HFF-Myc (cell line): ENCODE measurements around the gene SLC51A.

Source experiments
- DNase-seq: peaks from one replicate; pipeline ENCODE4 v3.0.0-alpha.2; 2011; ENCODE audit warnings: low read depth; ENCODE audit errors: extremely low read depth
- H3K4me3 ChIP-seq: replicated peaks from 2 replicates; pipeline ENCODE4 v1.5.1; 2011; ENCODE audit warnings: low read depth, mild to moderate bottlenecking, control low read depth, low read length
- TF ChIP-seq, protein P1 (sequence below): IDR thresholded peaks from 2 replicates; pipeline ENCODE4 v1.5.1; 2012; ENCODE audit warnings: mild to moderate bottlenecking, low read depth, low read length, control low read depth; ENCODE audit errors: missing control alignments

SLC51A gene

DNA sequence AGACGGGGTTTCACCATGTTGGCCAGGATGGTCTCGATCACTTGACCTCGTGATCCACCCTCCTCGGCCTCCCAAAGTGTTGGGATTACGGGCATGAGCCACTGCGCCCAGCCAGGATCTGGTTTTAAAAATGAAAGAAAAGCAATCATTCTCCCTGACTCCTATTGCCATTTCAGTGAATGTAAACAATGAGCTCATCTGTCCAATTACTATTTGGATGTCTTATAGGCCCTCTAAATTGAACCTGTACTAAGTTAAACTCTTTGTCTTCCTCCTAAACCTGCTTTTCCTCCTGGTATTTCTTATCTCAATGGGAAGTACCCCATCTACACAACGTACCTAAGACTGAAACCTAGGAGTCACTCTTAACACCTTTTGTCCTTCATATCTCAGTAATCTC is 47.5 kb downstream of the SLC51A start:
- no peak overlapping the region for H3K4me3 ChIP-seq
- DNase-seq = no peak
- TF ChIP-seq, protein P1, sequence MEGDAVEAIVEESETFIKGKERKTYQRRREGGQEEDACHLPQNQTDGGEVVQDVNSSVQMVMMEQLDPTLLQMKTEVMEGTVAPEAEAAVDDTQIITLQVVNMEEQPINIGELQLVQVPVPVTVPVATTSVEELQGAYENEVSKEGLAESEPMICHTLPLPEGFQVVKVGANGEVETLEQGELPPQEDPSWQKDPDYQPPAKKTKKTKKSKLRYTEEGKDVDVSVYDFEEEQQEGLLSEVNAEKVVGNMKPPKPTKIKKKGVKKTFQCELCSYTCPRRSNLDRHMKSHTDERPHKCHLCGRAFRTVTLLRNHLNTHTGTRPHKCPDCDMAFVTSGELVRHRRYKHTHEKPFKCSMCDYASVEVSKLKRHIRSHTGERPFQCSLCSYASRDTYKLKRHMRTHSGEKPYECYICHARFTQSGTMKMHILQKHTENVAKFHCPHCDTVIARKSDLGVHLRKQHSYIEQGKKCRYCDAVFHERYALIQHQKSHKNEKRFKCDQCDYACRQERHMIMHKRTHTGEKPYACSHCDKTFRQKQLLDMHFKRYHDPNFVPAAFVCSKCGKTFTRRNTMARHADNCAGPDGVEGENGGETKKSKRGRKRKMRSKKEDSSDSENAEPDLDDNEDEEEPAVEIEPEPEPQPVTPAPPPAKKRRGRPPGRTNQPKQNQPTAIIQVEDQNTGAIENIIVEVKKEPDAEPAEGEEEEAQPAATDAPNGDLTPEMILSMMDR = no peak

DNA sequence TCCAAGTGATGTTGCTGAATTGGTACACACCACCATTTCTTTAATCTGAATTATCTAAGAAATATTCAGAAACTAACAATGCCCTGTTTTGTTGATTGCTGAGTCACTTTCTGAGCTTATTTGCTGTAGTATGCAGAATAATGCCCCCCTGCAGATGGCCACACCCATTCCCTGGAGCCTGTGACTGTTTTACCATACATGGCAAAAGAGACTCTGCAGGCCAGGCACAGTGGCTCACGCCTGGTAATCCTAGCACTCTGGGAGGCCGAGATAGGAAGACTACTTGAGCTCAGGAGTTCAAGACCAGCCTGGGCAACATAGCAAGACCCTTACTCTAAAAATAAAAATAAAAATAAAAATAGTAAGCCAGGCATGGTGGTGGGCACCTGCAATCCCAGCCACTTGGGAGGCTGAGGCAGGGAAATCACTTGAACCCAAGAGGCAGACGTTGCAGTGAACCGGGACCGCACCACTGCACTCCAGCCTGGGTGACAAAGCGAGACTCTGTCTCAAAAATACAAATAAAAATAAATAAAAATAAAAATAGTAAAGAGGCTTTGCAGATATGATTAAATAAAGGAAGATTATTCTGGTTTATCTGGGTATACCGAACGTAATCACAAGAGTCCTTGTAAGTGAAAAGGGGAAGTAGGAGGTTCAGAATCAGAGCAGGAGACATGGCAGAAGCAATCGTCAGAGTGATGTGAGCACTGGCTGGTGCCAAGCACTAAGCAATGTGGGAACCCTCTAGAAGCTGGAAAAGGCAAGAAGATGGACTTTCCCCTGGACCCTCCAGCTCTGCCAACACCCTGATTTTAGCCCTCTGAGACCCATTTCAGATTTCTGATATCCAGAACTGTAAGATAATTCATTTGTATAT is 52.2 kb downstream of the SLC51A start:
- TF ChIP-seq, protein P1 = no peak
- no peak overlapping the region for H3K4me3 ChIP-seq
- no peak for DNase-seq

DNA sequence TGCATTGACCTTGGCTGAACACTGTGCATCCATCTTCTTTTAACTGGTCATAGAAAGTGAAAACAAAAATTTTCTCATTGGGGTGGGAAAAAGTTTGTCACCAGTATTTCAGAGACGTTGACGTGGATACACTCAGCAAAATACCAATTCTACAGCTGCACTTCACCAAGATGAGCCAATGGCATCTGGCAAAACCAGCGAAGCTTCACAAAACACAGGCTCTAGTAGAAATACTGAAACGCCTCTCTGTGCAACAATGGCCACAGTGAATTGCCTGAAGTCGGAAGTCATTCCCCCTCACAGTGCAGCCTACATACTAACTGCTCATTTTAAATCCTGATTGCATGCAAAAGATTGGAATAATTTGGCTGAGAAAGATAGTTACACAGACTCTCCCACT is 54.2 kb downstream of the SLC51A start:
- no peak for DNase-seq
- TF ChIP-seq, protein P1 = no peak
- no peak overlapping the region for H3K4me3 ChIP-seq

DNA sequence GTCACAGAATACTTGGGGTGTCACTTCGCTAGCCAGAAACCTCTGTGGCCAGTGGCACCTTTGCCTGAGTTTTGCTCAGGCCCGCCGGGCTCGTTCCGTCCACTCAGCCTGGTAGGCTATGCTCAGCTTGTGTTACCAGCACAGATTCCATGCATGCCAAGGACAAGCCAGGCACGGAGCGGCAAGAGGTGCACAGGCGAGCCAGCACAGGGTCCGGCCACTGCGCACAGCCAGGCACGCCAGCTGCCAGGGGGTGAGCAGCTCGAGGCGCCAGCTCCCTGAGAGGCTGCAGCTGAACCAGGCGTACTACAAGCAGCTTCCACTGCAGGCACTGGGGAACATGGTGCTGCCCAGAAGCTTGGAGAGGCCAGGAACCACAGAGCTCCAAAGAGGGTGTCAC is 56.5 kb downstream of the SLC51A start:
- TF ChIP-seq, protein P1 = no peak
- H3K4me3 ChIP-seq = no peak overlapping the region
- no peak for DNase-seq

DNA sequence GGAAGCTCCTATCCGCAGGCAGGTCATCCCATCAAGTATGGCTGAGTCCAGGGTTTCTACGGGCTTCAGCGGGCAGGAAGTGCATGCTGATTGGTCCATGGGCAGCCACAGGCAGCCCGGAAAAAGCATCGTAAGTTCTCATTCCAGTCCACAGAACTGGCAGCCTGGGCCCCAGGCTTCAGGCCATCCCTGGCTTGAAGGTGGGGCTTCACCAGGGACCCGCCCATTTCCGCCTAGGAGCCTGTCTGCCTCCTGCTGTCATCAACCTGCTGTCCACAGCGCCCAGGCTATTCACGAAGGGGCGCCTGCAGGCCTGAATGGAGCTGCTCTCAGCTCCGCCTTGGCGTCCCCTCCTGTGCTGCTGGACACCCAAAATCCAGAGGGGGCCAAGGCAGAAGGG is 57.3 kb downstream of the SLC51A start:
- H3K4me3 ChIP-seq = no peak overlapping the region
- TF ChIP-seq, protein P1 = no peak
- DNase-seq = no peak

DNA sequence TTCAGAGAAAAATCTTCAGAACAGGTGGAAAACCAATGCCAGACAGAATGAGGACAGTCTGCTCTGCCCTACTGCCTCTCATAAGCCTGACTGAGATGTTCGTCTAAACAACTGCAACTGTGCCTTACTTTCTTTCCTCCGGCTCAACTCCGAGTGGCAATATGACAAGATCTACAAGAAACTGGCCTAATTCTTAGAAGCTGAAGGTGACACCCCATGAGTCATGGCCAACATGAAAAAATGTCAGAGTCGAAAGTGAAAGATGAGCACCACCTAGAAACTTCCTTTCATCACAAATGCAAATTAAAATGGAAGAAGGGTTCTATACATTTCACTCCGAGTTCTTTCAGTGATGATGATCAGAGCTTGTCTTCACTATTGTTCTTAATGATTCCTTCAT is 58.3 kb downstream of the SLC51A start:
- no peak for DNase-seq
- TF ChIP-seq, protein P1 = no peak
- no peak overlapping the region for H3K4me3 ChIP-seq

DNA sequence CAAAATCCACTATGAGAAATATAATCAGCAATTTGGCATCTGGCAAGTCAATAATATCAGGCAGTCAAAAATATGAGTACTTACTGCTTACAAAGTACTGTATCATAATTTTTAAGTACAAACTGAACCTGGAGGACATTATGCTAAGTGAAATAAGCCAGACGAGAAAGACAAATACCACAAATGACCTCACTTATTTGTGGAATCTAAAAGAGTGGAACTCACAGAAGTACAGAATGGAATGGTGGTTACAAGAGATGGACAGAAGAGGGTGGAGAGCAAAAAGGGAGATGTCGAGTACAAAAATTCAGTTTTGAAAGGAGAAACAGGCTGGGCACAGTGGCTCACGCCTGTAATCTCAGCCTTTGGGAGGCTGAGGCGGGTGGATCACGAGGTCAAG is 58.8 kb downstream of the SLC51A start:
- no peak overlapping the region for H3K4me3 ChIP-seq
- TF ChIP-seq, protein P1 = no peak
- DNase-seq = no peak
